Measurements from ENCODE around the gene RAD21L1. TPM values are rescaled to one million over a fixed set of nuclear protein-coding genes. Genes with fewer than 3 reads are reported as not detected.
A peak's percentile ranks its signal among the peaks of the same experiment; 100 is the strongest.

Gene RAD21L1
- total and polyA plus RNA-seq, 4 donors = 0.02 to 0.23 TPM; not detected in 2

- ATAC-seq (ENCODE audit: insufficient read depth, low FRiP score) (no peak), DNase-seq (no peak)
- H3K9me3 ChIP-seq (ENCODE audit: control insufficient read depth in 4 of 4, insufficient read depth in 3 of 4, low read length in 3 of 4) = no peaks in the 10 kb centered on the region
- peaks cover 0 to 49% (median 12%) of the 10 kb centered on the region in 5 donors for H3K4me1 ChIP-seq (ENCODE audit: control insufficient read depth in 5 of 5, insufficient read depth in 5 of 5, low read length in 5 of 5)
- 97% methylated on average over 1 of the region's 1 CpG for WGBS, 2 donors
- H3K36me3 ChIP-seq (ENCODE audit: control insufficient read depth in 4 of 4, insufficient read depth in 4 of 4, low read length in 4 of 4) = no peaks in the 10 kb centered on the region
- TF ChIP-seq CTCF (IDR thresholded peaks at IDR 0.05; ENCODE audit: control extremely low read depth, extremely low read depth) = no peak
- H3K27ac ChIP-seq (ENCODE audit: low read depth in 1 of 2, low read length in 1 of 2) = no peak overlapping the region
- H3K27me3 ChIP-seq (ENCODE audit: control insufficient read depth in 3 of 3, insufficient read depth in 3 of 3, low read length in 2 of 3) = peaks cover 0 to 3% (median 0%) of the 10 kb centered on the region in 3 donors
- H3K4me3 ChIP-seq = no peak overlapping the region
- no peak overlapping the region for H3K9ac ChIP-seq (ENCODE audit: insufficient read depth in 1 of 2, low read length in 2 of 2)
Observed at GRCh38 chr20:1195226-1195625, 30.6 kb upstream of the RAD21L1 start.

- H3K9ac ChIP-seq (ENCODE audit: insufficient read depth in 1 of 2, low read length in 2 of 2) = no peak overlapping the region
- H3K4me3 ChIP-seq = no peak overlapping the region
- peaks cover 0 to 3% (median 0%) of the 10 kb centered on the region in 3 donors for H3K27me3 ChIP-seq (ENCODE audit: control insufficient read depth in 3 of 3, insufficient read depth in 3 of 3, low read length in 2 of 3)
- DNase-seq = no peak
- 76 to 86% methylated on average over 2 of the region's 2 CpGs for WGBS, 2 donors
- ATAC-seq (ENCODE audit: insufficient read depth, low FRiP score) = no peak
- H3K27ac ChIP-seq (ENCODE audit: low read depth in 1 of 2, low read length in 1 of 2) = no peak overlapping the region
- no peak for TF ChIP-seq CTCF (IDR thresholded peaks at IDR 0.05; ENCODE audit: control extremely low read depth, extremely low read depth)
- H3K4me1 ChIP-seq (ENCODE audit: control insufficient read depth in 5 of 5, insufficient read depth in 5 of 5, low read length in 5 of 5) = peaks cover 0 to 41% (median 7%) of the 10 kb centered on the region in 5 donors
- no peaks in the 10 kb centered on the region for H3K9me3 ChIP-seq (ENCODE audit: control insufficient read depth in 4 of 4, insufficient read depth in 3 of 4, low read length in 3 of 4)
- H3K36me3 ChIP-seq (ENCODE audit: control insufficient read depth in 4 of 4, insufficient read depth in 4 of 4, low read length in 4 of 4) = no peaks in the 10 kb centered on the region
Observed at GRCh38 chr20:1196634-1197033, 29.2 kb upstream of the RAD21L1 start.

GRCh38 chr20:1197801-1198200 is 28.0 kb upstream of the RAD21L1 start:
- WGBS, 2 donors = 73 to 84% methylated on average over 7 of the region's 7 CpGs
- DNase-seq (peak; percentile 82 to 93 (median 90)), ATAC-seq (ENCODE audit: insufficient read depth, low FRiP score) (no peak)
- Histone ChIP-seq H3K4me3 (no peak overlapping the region), H3K27ac (ENCODE audit: low read depth in 1 of 2, low read length in 1 of 2) (no peak overlapping the region), H3K4me1 (ENCODE audit: control insufficient read depth in 5 of 5, insufficient read depth in 5 of 5, low read length in 5 of 5) (peaks cover 0 to 38% (median 7%) of the 10 kb centered on the region in 5 donors), H3K9ac (ENCODE audit: insufficient read depth in 1 of 2, low read length in 2 of 2) (no peak overlapping the region), H3K36me3 (ENCODE audit: control insufficient read depth in 4 of 4, insufficient read depth in 4 of 4, low read length in 4 of 4) (no peaks in the 10 kb centered on the region), H3K9me3 (ENCODE audit: control insufficient read depth in 4 of 4, insufficient read depth in 3 of 4, low read length in 3 of 4) (no peaks in the 10 kb centered on the region), H3K27me3 (ENCODE audit: control insufficient read depth in 3 of 3, insufficient read depth in 3 of 3, low read length in 2 of 3) (peaks cover 0 to 3% (median 0%) of the 10 kb centered on the region in 3 donors)
- no peak for TF ChIP-seq CTCF (IDR thresholded peaks at IDR 0.05; ENCODE audit: control extremely low read depth, extremely low read depth)

GRCh38 chr20:1198751-1199150 is 27.1 kb upstream of the RAD21L1 start:
- Histone ChIP-seq H3K9ac (ENCODE audit: insufficient read depth in 1 of 2, low read length in 2 of 2) (no peak overlapping the region), H3K27ac (ENCODE audit: low read depth in 1 of 2, low read length in 1 of 2) (peak overlapping the region in 1 of 2 donors; percentile 5)
- WGBS, 2 donors = 85% methylated on average over 5 of the region's 5 CpGs

More at GRCh38 chr20:1198751-1199150, 27.1 kb upstream of the RAD21L1 start:
- peak in 2 of 3 donors; percentile 54 to 61 for DNase-seq
- Histone ChIP-seq H3K9me3 (ENCODE audit: control insufficient read depth in 4 of 4, insufficient read depth in 3 of 4, low read length in 3 of 4) (no peaks in the 10 kb centered on the region), H3K4me3 (no peak overlapping the region), H3K27me3 (ENCODE audit: control insufficient read depth in 3 of 3, insufficient read depth in 3 of 3, low read length in 2 of 3) (peaks cover 0 to 3% (median 0%) of the 10 kb centered on the region in 3 donors), H3K36me3 (ENCODE audit: control insufficient read depth in 4 of 4, insufficient read depth in 4 of 4, low read length in 4 of 4) (no peaks in the 10 kb centered on the region), H3K4me1 (ENCODE audit: control insufficient read depth in 5 of 5, insufficient read depth in 5 of 5, low read length in 5 of 5) (peaks cover 0 to 46% (median 12%) of the 10 kb centered on the region in 5 donors)
- no peak for ATAC-seq (ENCODE audit: insufficient read depth, low FRiP score)
- TF ChIP-seq CTCF (IDR thresholded peaks at IDR 0.05; ENCODE audit: control extremely low read depth, extremely low read depth) = no peak

Measured in lung (tissue), 12 donors.